ENCODE measurements around the gene DDT. TPM values are rescaled to one million over a fixed set of nuclear protein-coding genes. Genes with fewer than 3 reads are reported as not detected.

Gene DDT
- 63.6 and 80.0 TPM in 2 replicates for total RNA-seq

DNA sequence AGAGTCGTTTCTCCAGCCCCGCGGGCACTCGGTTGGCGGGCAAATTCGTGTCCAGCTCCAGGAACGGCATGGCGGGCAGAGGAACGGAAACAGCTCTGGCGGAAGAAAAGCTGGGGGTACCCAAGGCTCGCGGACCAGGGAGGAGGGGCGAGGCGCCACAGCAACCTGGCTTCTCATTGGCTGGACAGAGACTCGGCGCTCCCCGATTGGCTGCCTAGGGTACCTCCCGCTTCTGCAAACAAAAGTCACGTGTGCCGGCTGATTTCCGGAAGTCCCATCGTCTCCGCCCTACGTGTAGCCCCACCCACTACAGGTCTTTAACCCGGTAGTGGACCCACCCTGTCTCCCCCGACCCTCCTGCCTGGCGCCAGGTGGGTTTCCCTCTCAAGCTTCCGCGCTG lies at the start of gene DDT:
Gene DDT, minus strand, starts transcription at position 97 of the 400 bp plus-strand sequence. Its CDS starts 27 bp downstream, at position 70.

DNA sequence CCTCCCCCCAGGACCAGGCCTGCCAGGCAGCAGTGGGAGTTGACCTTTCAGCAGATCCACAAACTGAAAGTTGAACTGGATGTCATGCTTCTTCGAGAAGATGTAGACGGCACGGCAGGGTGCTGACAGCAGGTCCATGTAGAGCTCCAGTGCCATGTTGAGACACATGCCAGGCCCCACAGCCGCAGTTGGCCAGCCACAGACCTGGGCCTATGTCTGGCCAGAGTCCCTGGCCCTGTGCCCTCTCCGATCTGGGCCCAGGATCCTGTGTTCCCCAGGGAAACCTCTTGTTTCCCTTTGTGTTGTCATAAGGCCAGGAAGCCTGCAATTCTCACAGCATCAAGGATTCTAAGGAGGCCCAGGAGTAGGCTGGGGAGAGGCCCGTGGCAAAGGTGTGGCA lies 31.0 kb upstream of the DDT start, which contains the start of gene GSTT4:
Gene GSTT4, minus strand, starts transcription at position 253 of the 400 bp plus-strand sequence. Its CDS starts 97 bp downstream, at position 156.

DNA sequence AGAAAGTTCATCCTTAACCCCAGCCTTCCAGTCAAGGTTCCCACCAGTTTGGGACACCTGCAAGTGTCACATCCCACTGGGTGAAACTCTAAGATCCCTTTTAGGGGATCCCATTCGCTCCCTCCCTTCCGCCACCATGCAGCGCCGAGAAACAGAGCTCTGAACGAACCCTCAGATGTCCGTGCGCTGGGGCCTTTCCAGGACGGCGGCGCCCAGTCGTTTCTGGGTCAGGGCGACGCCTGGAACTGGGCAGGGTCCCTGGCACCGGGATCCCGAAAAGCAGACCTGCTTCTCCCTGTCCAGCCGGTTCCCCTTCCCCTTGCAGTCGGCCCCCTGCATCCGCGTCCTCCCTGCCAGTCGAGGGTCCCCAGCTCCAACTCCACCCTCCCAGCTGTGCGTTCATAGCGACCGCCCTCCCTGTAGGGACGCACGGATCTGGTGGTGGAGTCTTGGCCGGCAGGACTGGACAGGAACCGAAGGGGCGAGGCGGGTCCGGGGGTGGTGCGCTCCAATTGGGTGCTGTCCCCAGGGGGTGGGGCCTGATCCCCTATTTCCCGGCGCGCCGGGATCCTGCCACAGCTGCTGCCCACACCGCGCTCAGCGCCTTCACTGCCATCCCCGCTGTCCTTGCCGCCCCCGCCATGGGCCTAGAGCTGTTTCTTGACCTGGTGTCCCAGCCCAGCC lies 5.5 kb upstream of the DDT start, which contains the start of gene GSTT2:
Gene GSTT2, plus strand, starts transcription at position 578 of the 684 bp plus-strand sequence.

DNA sequence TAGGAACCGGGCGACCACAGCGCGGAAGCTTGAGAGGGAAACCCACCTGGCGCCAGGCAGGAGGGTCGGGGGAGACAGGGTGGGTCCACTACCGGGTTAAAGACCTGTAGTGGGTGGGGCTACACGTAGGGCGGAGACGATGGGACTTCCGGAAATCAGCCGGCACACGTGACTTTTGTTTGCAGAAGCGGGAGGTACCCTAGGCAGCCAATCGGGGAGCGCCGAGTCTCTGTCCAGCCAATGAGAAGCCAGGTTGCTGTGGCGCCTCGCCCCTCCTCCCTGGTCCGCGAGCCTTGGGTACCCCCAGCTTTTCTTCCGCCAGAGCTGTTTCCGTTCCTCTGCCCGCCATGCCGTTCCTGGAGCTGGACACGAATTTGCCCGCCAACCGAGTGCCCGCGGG lies 7.7 kb downstream of the DDT start, which contains the start of gene DDTL:
Gene DDTL, plus strand, starts transcription at position 321 of the 400 bp plus-strand sequence. Its CDS starts 27 bp downstream, at position 348.

DNA sequence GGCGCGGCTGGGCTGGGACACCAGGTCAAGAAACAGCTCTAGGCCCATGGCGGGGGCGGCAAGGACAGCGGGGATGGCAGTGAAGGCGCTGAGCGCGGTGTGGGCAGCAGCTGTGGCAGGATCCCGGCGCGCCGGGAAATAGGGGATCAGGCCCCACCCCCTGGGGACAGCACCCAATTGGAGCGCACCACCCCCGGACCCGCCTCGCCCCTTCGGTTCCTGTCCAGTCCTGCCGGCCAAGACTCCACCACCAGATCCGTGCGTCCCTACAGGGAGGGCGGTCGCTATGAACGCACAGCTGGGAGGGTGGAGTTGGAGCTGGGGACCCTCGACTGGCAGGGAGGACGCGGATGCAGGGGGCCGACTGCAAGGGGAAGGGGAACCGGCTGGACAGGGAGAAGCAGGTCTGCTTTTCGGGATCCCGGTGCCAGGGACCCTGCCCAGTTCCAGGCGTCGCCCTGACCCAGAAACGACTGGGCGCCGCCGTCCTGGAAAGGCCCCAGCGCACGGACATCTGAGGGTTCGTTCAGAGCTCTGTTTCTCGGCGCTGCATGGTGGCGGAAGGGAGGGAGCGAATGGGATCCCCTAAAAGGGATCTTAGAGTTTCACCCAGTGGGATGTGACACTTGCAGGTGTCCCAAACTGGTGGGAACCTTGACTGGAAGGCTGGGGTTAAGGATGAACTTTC lies 13.0 kb downstream of the DDT start, which contains the start of gene GSTT2B:
Gene GSTT2B, minus strand, starts transcription at position 112 of the 688 bp plus-strand sequence. Its CDS starts 64 bp downstream, at position 48.

Other genes with a start within 250 kb of the DDT start
- 5.1 and 6.5 TPM in 2 replicates for gene ZNF70, start 223.3 kb downstream of the DDT start, total RNA-seq
- not detected in 2 replicates for gene VPREB3, start 220.0 kb downstream of the DDT start, total RNA-seq
- gene C22orf15, start 211.5 kb downstream of the DDT start, total RNA-seq = 0.39 and 0.54 TPM in 2 replicates
- 0.87 and 4.7 TPM in 2 replicates for gene CHCHD10, start 206.5 kb downstream of the DDT start, total RNA-seq
- 3.7 and 5.9 TPM in 2 replicates for gene MMP11, start 201.6 kb downstream of the DDT start, total RNA-seq
- gene SMARCB1, start 187.5 kb downstream of the DDT start, total RNA-seq = 70.7 and 109 TPM in 2 replicates
- 1.3 and 1.6 TPM in 2 replicates for gene DERL3, start 135.4 kb downstream of the DDT start, total RNA-seq
- gene SLC2A11, start 116.6 kb downstream of the DDT start, total RNA-seq = 9.5 and 9.8 TPM in 2 replicates
- 210 and 316 TPM in 2 replicates for gene MIF, start 80.1 kb downstream of the DDT start, total RNA-seq
- 0.39 and 2.6 TPM in 2 replicates for gene GSTT2B, start 13.2 kb downstream of the DDT start, total RNA-seq
- gene DDTL, start 7.6 kb downstream of the DDT start, total RNA-seq = 1.6 and 9.8 TPM in 2 replicates
- gene GSTT2, start 5.7 kb upstream of the DDT start, total RNA-seq = 0.79 and 3.7 TPM in 2 replicates
- gene GSTT4, start 31.0 kb upstream of the DDT start, total RNA-seq = not detected in 2 replicates
- 38.2 and 43.6 TPM in 2 replicates for gene CABIN1, start 36.9 kb upstream of the DDT start, total RNA-seq
- gene SUSD2, start 207.0 kb upstream of the DDT start, total RNA-seq = 1.2 and 2.0 TPM in 2 replicates

Measured in placental epithelial cell (primary cell).